ENCODE data around the gene ORAI1.
"Not testable (repeated sequence)": the region's sequence is repeated elsewhere in the genome, so short reads cannot be mapped to it uniquely, and the experiment has no call there.

Gene ORAI1

DNA sequence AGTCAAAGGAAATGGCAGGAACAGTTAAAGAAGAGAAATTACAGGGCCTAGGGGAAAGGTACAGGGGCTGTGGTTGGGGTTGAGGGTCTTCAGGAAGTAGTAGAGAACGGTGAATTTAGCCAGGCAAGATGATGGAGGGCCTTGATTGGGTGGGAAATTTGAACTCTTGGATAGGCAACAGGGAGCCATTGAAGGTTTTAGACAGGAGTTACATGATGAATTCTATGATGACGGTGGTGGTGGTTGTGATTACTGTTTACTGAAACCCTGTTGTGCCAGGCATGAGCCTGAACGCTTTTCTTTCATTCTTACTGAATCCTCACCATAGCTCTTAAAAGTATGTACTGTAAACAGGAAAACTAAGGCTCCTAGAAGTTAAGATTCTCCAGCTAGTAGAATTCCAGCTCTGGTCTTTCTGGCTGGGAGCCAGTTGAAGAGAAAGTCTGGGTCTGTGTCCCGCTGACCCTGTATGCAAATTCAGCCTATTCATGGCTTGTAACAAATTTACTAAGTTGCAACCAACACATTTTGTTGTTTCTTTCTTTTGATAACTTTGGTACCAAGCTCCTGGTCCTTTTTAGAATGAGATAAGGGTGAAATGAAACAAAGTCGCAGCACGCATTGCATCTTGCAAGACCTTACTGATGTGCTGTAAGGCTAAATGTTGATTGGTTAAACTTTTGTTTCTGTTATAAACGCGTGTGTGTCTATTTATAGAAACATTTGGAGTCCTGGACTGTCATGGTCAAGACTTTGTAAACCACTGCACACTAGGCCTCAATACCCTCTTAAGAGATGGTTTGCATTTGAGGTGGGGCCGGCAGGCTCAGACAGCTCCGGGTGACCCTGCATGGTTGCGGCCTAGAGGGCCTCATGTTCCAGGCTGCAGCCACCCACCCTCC lies 6.0 kb downstream of the ORAI1 start:
- Histone ChIP-seq H3K4me3 (ENCODE audit: low read length in 2 of 2) (peak overlapping the region in 1 of 2 donors; percentile 52), H3K27me3 (ENCODE audit: control insufficient read depth in 1 of 2, insufficient read depth in 2 of 2, low read length in 2 of 2) (no peaks in the 10 kb centered on the region), H3K9me3 (ENCODE audit: control insufficient read depth in 2 of 2, low read length in 2 of 2) (no peaks in the 10 kb centered on the region), H3K4me1 (ENCODE audit: control insufficient read depth, insufficient read depth, low read length) (peaks cover 56% of the 10 kb centered on the region), H3K9ac (ENCODE audit: low read length in 2 of 2) (peak overlapping the region in 1 of 2 donors; percentile 36), H3K36me3 (ENCODE audit: control insufficient read depth in 2 of 2, insufficient read depth in 2 of 2, low read length in 2 of 2) (peaks cover 0 to 3% of the 10 kb centered on the region in 2 donors), H3K27ac (ENCODE audit: low read length) (peak overlapping the region; percentile 64)

DNA sequence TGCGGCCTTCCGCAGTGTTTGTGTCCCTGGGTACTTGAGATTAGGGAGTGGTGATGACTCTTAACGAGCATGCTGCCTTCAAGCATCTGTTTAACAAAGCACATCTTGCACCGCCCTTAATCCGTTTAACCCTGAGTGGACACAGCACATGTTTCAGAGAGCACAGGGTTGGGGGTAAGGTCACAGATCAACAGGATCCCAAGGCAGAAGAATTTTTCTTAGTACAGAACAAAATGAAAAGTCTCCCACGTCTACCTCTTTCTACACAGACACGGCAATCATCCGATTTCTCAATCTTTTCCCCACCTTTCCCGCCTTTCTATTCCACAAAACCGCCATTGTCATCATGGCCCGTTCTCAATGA lies 7.5 kb downstream of the ORAI1 start:
- H3K9ac ChIP-seq (ENCODE audit: low read length in 2 of 2); H3K27me3 ChIP-seq (ENCODE audit: control insufficient read depth in 1 of 2, insufficient read depth in 2 of 2, low read length in 2 of 2); H3K36me3 ChIP-seq (ENCODE audit: control insufficient read depth in 2 of 2, insufficient read depth in 2 of 2, low read length in 2 of 2); H3K4me3 ChIP-seq (ENCODE audit: low read length in 2 of 2); H3K27ac ChIP-seq (ENCODE audit: low read length); H3K9me3 ChIP-seq (ENCODE audit: control insufficient read depth in 2 of 2, low read length in 2 of 2): not testable (repeated sequence)
- H3K4me1 ChIP-seq (ENCODE audit: control insufficient read depth, insufficient read depth, low read length), result peaks cover 54% of the 10 kb centered on the region

DNA sequence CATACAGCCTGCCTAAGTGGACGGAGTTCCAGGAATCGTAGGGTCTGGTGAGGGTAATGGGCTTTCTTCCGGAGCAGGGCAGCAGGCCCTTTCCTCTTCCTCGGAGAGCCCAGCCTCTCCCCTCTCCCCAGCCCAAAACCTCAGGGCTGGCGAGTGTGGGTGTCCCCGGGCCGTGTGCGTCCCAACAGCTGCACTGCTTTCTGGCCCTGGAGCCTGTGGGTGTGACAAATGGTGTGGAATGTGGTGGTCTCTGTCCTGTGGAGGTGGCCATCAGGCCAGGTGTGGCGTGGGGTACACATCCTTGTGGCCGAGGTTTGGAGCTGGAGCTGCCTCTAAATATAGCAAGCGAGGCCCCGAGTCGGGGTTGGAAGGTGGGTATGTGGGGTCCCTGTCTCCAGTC lies 8.5 kb downstream of the ORAI1 start:
- Histone ChIP-seq H3K9me3 (ENCODE audit: control insufficient read depth in 2 of 2, low read length in 2 of 2) (no peaks in the 10 kb centered on the region), H3K4me1 (ENCODE audit: control insufficient read depth, insufficient read depth, low read length) (peaks cover 47% of the 10 kb centered on the region), H3K27ac (ENCODE audit: low read length) (no peak overlapping the region), H3K9ac (ENCODE audit: low read length in 2 of 2) (no peak overlapping the region), H3K27me3 (ENCODE audit: control insufficient read depth in 1 of 2, insufficient read depth in 2 of 2, low read length in 2 of 2) (no peaks in the 10 kb centered on the region), H3K4me3 (ENCODE audit: low read length in 2 of 2) (peak overlapping the region in 1 of 2 donors; percentile 1), H3K36me3 (ENCODE audit: control insufficient read depth in 2 of 2, insufficient read depth in 2 of 2, low read length in 2 of 2) (peaks cover 0 to 3% of the 10 kb centered on the region in 2 donors)

DNA sequence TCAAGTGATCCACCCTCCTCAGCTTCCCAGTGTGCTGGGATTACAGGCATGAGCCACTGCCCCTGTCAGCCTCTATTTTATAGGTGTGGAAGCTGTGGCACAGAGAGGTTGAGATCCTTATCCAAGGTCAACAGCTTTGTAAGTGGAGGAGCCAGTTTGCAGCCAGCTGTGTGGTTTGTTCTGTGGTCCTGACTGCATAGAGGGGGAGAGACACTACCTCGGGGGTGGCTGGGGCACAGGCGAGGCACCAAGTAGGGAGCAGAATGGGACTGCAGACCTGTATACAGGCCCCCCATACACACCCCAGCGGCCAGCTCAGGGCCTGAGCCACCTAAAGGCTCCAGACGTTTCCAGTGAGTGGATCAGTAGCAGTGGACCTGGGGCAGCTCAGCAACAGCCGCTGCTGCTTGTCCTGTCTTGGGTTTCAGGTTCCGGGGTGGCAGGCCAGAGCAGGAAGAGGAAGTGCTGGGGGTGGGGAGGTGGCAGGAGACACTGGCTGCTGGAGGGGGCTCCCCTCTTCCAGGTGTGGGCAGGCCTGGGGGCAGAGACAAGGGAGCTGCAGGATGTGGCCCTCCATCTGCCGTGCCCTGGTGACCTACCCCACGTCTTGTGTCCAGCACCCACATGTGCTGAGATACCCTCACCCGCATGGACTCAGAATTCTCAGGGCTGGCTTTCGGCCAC lies 11.0 kb downstream of the ORAI1 start:
- peak overlapping the region; percentile 31 for H3K27ac ChIP-seq (ENCODE audit: low read length)
- H3K27me3 ChIP-seq (ENCODE audit: control insufficient read depth in 1 of 2, insufficient read depth in 2 of 2, low read length in 2 of 2), result no peaks in the 10 kb centered on the region

DNA sequence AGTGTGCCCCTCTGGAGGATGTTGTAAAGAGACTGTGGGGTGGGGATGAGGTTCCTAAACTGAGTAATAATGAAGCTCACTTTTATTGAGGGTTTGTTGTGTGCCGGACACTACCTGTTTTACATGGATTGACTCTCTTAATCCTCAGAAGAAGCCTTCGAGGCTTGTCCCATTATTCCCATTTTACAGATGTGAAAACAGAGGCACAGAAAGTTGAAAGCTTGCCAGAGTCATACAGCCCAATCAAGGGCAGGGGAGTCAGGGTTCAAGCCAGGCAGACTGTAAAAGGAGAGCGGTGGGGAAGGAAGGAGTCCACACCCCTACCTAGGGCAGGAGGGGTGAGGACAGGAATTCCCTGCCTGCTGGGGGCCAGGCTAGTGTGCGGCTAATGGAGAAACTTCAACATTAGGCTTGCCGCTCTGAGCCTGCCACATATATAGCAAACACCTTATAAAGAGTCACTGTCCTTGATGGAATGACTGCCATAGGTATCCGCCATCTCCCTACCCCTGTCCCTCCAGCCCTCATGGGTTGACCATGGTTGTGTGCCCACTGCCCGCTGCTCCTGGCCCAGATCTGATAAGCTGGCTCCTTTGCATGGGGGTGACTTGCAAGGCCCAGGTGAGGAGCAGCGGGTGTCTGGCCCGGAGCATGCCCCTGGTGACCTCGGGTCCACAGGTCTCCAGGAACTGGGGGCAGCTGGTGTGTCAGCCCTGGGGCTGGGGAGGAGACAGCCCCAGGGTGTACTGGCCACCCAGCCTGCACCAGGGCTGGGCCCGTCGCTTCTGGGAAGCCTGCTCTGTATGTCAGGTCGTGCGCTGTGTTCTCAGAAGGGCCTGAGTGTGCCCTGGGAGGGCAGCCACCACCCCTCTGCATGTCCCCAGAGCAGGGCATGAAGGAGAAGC lies 12.2 kb downstream of the ORAI1 start:
- Histone ChIP-seq H3K4me1 (ENCODE audit: control insufficient read depth, insufficient read depth, low read length) (peaks cover 20% of the 10 kb centered on the region), H3K27ac (ENCODE audit: low read length) (peak overlapping the region; percentile 31), H3K36me3 (ENCODE audit: control insufficient read depth in 2 of 2, insufficient read depth in 2 of 2, low read length in 2 of 2) (peaks cover 4 to 8% of the 10 kb centered on the region in 2 donors), H3K9me3 (ENCODE audit: control insufficient read depth in 2 of 2, low read length in 2 of 2) (no peaks in the 10 kb centered on the region), H3K27me3 (ENCODE audit: control insufficient read depth in 1 of 2, insufficient read depth in 2 of 2, low read length in 2 of 2) (no peaks in the 10 kb centered on the region), H3K9ac (ENCODE audit: low read length in 2 of 2) (peak overlapping the region in 1 of 2 donors; percentile 13), H3K4me3 (ENCODE audit: low read length in 2 of 2) (no peak overlapping the region)

More for the DNA sequence above, 11.0 kb downstream of the ORAI1 start:
- H3K9me3 ChIP-seq (ENCODE audit: control insufficient read depth in 2 of 2, low read length in 2 of 2), result no peaks in the 10 kb centered on the region
- peaks cover 28% of the 10 kb centered on the region for H3K4me1 ChIP-seq (ENCODE audit: control insufficient read depth, insufficient read depth, low read length)
- peak overlapping the region in 1 of 2 donors; percentile 15 for H3K4me3 ChIP-seq (ENCODE audit: low read length in 2 of 2)
- peaks cover 4 to 8% of the 10 kb centered on the region in 2 donors for H3K36me3 ChIP-seq (ENCODE audit: control insufficient read depth in 2 of 2, insufficient read depth in 2 of 2, low read length in 2 of 2)
- H3K9ac ChIP-seq (ENCODE audit: low read length in 2 of 2), result peak overlapping the region in 1 of 2 donors; percentile 13

DNA sequence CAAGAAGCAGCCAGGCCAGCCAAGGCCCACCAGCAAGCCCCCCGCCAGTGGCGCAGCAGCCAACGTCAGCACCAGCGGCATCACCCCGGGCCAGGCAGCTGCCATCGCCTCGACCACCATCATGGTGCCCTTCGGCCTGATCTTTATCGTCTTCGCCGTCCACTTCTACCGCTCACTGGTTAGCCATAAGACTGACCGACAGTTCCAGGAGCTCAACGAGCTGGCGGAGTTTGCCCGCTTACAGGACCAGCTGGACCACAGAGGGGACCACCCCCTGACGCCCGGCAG lies 15.0 kb downstream of the ORAI1 start:
- Histone ChIP-seq H3K4me1 (ENCODE audit: control insufficient read depth, insufficient read depth, low read length) (peaks cover 15% of the 10 kb centered on the region), H3K27ac (ENCODE audit: low read length) (no peak overlapping the region), H3K4me3 (ENCODE audit: low read length in 2 of 2) (no peak overlapping the region), H3K36me3 (ENCODE audit: control insufficient read depth in 2 of 2, insufficient read depth in 2 of 2, low read length in 2 of 2) (peaks cover 4 to 8% of the 10 kb centered on the region in 2 donors), H3K27me3 (ENCODE audit: control insufficient read depth in 1 of 2, insufficient read depth in 2 of 2, low read length in 2 of 2) (no peaks in the 10 kb centered on the region), H3K9me3 (ENCODE audit: control insufficient read depth in 2 of 2, low read length in 2 of 2) (no peaks in the 10 kb centered on the region), H3K9ac (ENCODE audit: low read length in 2 of 2) (no peak overlapping the region)

DNA sequence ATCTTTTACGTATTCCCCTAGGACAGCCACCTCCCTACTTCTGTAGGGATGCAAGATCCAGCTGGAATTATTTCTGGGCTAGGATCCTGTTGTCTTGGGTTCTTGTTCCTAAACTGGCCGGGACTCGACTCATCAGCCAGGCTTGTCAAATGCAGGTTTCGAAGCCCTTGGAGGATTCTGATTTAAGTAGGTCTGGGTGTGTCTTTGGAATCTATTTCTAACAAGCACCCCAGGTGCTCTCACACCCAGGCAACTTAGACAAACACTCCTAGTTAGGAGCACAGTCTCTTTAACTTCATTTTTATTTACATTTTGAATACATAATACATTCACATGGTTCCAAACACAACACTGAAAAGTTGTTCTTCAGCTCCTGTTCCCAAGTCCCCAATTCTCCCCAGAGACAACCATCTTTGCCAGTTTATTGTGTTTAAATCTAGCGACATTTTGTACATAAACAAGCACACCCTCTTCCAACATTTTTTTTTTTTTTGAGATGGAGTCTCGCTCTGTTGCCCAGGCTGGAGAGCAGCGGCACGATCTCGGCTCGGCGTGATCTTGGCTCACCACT lies 22.2 kb downstream of the ORAI1 start:
- Histone ChIP-seq H3K27ac (ENCODE audit: low read length) (no peak overlapping the region), H3K27me3 (ENCODE audit: control insufficient read depth in 1 of 2, insufficient read depth in 2 of 2, low read length in 2 of 2) (no peaks in the 10 kb centered on the region), H3K9ac (ENCODE audit: low read length in 2 of 2) (no peak overlapping the region), H3K4me1 (ENCODE audit: control insufficient read depth, insufficient read depth, low read length) (no peaks in the 10 kb centered on the region), H3K9me3 (ENCODE audit: control insufficient read depth in 2 of 2, low read length in 2 of 2) (no peaks in the 10 kb centered on the region), H3K36me3 (ENCODE audit: control insufficient read depth in 2 of 2, insufficient read depth in 2 of 2, low read length in 2 of 2) (no peaks in the 10 kb centered on the region), H3K4me3 (ENCODE audit: low read length in 2 of 2) (no peak overlapping the region)

DNA sequence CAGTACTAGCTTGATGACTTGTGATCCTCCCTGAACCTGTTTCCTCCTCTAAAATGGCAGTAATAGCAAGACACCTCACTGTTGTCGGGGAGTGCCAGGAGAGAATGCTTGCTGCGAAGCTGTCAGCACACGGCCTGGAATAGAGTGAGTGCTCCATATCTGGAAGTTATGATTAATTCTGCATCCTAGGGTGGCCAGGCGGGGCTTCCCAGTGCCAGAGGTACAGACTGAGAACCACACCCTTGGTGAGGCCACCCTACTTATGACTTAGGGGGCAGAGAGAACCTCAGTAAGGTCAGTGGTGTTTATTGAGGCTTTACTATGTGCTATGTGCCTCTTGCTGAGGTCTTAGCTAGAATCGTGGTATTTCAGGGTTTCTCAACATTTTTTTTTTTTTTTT lies 23.0 kb downstream of the ORAI1 start:
- no peaks in the 10 kb centered on the region for H3K27me3 ChIP-seq (ENCODE audit: control insufficient read depth in 1 of 2, insufficient read depth in 2 of 2, low read length in 2 of 2)
- no peak overlapping the region for H3K27ac ChIP-seq (ENCODE audit: low read length)
- no peaks in the 10 kb centered on the region for H3K4me1 ChIP-seq (ENCODE audit: control insufficient read depth, insufficient read depth, low read length)
- H3K36me3 ChIP-seq (ENCODE audit: control insufficient read depth in 2 of 2, insufficient read depth in 2 of 2, low read length in 2 of 2), result no peaks in the 10 kb centered on the region
- H3K9me3 ChIP-seq (ENCODE audit: control insufficient read depth in 2 of 2, low read length in 2 of 2), result no peaks in the 10 kb centered on the region
- no peak overlapping the region for H3K9ac ChIP-seq (ENCODE audit: low read length in 2 of 2)
- no peak overlapping the region for H3K4me3 ChIP-seq (ENCODE audit: low read length in 2 of 2)

DNA sequence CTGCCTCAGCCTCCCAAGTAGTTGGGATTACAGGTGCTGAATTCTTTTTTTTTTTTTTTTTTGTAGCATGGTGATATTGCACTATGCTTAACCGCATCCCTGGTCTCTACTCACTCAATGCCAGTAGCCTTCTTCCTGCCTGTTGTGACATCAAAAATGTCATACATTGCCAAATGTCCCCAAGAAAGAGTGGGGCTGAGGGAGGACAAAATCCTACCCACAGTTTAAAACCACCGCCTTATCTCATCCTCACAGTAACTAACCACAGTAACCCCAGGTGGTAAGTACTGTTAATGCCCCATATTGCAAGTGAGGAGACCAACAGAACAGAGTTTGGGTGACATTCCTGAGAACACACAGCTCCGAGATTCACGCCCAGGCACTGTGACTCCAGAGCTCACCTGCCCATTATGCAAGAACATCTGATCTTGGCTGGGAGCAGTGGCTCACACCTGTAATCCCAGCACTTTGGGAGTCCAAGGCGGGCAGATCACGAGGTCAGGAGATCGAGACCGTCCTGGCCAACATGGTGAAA lies 23.6 kb downstream of the ORAI1 start:
- Histone ChIP-seq H3K9ac (ENCODE audit: low read length in 2 of 2) (no peak overlapping the region), H3K36me3 (ENCODE audit: control insufficient read depth in 2 of 2, insufficient read depth in 2 of 2, low read length in 2 of 2) (no peaks in the 10 kb centered on the region), H3K9me3 (ENCODE audit: control insufficient read depth in 2 of 2, low read length in 2 of 2) (no peaks in the 10 kb centered on the region), H3K4me3 (ENCODE audit: low read length in 2 of 2) (no peak overlapping the region), H3K4me1 (ENCODE audit: control insufficient read depth, insufficient read depth, low read length) (no peaks in the 10 kb centered on the region), H3K27ac (ENCODE audit: low read length) (no peak overlapping the region), H3K27me3 (ENCODE audit: control insufficient read depth in 1 of 2, insufficient read depth in 2 of 2, low read length in 2 of 2) (no peaks in the 10 kb centered on the region)

DNA sequence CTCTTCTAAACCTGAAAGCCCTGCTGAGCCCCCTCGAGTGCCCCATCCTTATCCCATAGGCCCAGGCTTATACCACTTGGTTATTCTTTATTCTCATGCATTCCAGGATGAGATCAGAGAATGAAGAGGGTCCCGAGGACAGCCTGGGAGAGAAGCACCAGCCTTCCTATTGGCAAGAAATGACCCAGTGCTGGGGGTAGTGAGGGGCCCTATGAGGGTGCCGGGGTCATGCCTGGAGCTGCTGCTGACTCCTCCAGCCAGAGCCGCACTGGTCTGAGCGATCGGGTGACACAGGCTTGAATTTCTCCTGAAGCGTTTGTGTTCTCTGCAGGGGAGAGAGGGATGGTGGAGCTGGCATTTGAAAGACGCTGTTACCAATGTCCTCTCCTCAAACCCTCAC lies 25.0 kb downstream of the ORAI1 start:
- no peak overlapping the region for H3K27ac ChIP-seq (ENCODE audit: low read length)
- no peak overlapping the region for H3K9ac ChIP-seq (ENCODE audit: low read length in 2 of 2)
- no peak overlapping the region for H3K4me3 ChIP-seq (ENCODE audit: low read length in 2 of 2)
- no peaks in the 10 kb centered on the region for H3K36me3 ChIP-seq (ENCODE audit: control insufficient read depth in 2 of 2, insufficient read depth in 2 of 2, low read length in 2 of 2)
- no peaks in the 10 kb centered on the region for H3K27me3 ChIP-seq (ENCODE audit: control insufficient read depth in 1 of 2, insufficient read depth in 2 of 2, low read length in 2 of 2)
- no peaks in the 10 kb centered on the region for H3K9me3 ChIP-seq (ENCODE audit: control insufficient read depth in 2 of 2, low read length in 2 of 2)
- no peaks in the 10 kb centered on the region for H3K4me1 ChIP-seq (ENCODE audit: control insufficient read depth, insufficient read depth, low read length)
